Stimulated activated naive CD4-positive, alpha-beta T cell (primary cell): ENCODE measurements around the gene MUC5B.
"Not testable (repeated sequence)": the region's sequence is repeated elsewhere in the genome, so short reads cannot be mapped to it uniquely, and the experiment has no call there.

Experiments
- DNase-seq, 6 experiments: peaks; one replicate each; lab custom pipeline; 2025; lab: John Stamatoyannopoulos, UW

Gene MUC5B

DNA sequence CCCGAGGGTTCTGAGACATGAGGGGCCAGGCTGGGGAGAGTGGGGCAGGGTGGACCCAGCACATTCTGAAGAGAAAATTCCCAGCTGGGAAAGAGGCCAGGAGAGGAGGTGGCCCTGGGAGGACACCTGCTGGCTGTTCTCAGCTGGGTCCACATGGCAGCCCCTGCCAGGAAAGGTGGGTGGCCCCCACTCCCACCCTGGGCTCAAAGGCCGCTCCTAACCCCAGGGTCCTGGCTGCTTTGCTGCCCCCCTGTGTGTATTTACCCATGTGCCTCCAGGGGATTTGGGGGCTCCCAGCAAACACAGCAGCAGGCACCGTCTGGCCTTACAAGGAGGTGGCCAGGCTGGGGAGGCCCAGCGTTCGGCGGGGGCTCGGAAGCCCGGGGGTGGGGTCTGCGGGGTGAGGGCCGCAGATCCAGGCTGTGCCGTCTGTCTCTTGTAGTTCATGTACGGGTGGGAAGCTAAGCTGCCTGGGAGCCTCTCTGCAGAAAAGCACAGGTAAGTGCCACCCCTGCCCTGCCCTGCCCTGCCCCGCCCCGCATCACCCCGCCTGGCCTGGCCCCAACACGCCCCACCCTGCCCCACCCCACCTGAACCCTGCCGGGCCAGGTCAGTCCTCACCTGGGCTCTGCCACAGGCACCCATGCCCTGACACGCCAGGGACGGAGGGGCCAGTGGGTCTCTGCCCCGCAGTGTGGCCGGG, 10.6 kb downstream of the MUC5B start:
- no peak for DNase-seq

DNA sequence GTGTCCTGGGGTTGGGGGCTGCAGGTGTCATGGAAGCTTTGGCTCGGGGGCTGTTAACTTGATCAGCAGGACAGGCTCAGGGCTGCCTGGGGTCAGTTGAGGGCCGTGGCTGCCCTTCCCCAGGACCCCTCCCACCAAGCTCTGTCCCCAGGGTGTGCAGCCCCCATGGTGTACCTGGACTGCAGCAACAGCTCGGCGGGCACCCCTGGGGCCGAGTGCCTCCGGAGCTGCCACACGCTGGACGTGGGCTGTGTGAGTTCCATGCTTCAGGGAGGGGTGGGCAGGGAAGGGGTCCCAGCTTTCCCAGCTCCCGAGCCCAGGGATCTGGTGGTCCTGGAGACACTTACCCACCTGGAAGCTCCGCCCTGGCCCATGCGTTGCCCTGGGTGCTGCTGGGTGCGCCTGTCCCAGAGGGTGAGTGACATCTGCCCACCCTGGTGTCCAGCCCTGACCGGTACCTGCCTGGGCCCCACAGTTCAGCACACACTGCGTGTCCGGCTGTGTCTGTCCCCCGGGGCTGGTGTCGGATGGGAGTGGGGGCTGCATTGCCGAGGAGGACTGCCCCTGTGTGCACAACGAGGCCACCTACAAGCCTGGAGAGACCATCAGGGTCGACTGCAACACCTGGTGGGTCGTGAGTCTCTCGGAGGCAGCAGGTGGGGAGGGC, 11.3 kb downstream of the MUC5B start:
- no peak for DNase-seq

DNA sequence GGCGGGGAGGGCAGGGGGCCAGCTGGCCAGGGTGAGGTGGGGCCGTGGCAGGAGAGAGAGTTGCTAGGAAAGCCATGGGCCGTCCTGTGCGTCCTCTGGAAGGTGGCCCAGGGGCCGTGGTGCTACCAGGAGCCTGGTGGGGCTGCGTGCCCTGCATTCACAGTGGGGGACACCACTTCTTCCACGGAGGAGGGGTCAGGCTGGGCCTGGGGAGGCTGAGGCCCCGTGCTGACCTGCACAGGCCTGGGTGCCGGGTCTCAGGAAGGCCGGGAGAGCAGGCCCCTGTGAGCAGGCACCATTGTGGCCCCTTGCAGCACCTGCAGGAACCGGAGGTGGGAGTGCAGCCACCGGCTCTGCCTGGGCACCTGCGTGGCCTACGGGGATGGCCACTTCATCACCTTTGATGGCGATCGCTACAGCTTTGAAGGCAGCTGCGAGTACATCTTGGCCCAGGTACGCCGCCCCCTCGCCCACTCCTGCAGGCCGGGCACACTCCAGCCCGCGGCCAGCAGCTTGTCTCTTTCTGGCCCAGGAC, 12.0 kb downstream of the MUC5B start:
- DNase-seq: no peak

DNA sequence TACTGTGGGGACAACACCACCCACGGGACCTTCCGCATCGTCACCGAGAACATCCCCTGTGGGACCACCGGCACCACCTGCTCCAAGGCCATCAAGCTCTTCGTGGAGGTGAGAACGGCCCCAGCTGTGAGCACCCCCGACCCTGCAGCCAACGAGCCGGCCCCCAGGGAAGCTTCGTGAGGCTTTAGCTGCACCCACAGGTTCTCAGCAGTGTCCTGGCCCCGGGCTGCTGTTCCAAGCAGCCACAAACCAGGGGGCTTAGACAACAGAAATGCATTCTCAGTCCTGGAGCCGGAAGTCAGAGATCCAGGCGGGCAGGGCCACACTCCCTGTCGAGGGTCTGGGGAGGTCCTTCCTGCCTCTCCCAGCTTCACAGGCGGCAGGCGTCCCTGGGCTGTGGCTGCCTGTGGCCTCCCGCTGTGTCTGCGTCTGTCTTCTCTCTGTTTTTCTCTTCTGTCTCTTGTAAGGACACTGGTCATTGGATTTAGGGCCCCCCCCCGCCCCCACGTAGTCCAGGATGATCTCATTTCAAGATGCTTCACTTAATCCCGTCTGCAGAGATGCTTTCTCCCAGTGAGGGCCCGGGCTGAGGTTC, 12.5 kb downstream of the MUC5B start:
- DNase-seq: no peak

DNA sequence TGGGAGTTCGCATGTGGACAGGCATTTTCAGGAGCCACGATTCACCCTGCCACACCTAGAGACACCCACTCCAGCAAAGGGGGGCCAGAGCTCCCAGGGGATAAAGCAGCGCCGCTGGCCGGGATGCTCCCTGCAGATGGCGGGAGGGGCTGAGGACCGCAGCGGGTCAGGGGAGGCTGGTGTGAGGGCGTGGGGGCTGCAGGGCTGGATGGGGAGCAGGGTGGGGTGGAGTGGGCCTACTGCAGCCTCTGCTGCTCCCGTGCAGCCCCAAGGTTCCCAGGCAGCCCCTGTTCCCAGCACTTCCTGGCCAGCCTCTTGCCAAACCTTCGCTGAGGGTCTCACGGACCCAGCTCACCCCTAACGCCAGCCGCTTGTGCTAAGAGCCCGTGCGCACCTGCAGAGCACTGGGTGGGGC, 13.0 kb downstream of the MUC5B start:
- DNase-seq: no peak

DNA sequence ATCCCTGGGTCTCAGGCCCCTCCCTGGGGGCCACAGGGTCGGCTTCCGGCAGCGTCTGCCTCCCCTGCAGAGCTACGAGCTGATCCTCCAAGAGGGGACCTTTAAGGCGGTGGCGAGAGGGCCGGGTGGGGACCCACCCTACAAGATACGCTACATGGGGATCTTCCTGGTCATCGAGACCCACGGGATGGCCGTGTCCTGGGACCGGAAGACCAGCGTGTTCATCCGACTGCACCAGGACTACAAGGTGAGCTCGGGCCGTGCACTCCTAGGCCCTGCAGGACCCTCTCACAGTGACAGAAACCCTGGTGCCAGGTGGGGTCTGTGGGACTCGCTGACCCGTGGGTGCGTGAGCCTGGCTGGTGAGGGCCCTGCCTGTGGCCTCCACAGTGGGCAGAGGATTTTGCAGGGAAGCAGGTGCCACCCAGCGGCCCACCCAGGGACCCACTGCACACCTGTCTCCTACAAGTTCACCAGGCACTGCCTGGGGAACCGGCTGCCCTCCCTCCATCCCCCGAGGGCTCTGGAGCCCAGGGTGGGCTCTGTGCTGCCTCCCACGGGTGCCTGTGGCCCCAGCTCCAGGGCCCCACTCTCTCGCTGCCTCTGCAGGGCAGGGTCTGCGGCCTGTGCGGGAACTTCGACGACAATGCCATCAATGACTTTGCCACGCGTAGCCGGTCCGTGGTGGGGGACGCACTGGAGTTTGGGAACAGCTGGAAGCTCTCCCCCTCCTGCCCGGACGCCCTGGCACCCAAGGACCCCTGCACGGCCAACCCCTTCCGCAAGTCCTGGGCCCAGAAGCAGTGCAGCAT, 13.7 kb downstream of the MUC5B start:
- no peak for DNase-seq

DNA sequence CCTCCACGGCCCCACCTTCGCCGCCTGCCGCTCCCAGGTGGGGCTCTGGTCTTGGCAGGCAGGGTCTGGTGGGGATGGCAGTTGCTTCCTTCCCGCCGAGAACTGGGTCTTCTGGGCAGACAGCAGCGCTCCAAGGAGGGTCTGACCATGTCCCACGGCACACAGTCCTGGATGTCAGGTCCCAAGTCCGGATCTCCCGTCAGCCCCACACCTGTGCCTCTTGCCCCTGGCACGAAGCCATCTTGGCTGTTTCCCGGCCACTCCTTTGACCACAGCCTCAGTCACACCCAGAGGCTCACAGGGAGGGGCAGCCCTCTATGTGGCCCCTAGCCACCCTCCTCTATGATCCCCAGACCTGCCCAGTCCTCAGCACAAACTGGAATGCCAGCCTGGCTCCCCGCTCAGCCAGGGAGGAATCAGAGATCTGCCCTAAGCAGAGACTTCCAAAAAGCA, 14.3 kb downstream of the MUC5B start:
- DNase-seq: no peak

DNA sequence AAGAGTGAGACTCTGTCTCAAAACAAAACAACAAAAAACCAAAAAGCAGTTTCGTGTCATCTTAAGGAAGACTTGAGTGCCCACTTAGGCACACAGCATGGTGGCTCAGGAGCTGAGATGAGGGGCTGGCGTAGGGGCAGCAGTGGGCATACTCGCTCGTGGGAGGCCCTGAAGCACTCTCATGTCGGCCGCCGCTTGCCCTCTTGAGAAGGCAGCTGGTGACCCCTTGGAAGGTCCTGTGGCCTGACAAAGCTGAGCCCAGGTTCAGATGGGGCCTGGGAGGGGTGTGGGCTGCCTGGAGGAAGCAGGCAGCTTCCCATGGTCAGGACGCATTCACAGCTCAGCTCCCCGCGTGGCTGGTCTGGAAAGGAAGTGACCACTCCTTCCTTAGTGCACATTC, 15.0 kb downstream of the MUC5B start:
- DNase-seq: no peak

DNA sequence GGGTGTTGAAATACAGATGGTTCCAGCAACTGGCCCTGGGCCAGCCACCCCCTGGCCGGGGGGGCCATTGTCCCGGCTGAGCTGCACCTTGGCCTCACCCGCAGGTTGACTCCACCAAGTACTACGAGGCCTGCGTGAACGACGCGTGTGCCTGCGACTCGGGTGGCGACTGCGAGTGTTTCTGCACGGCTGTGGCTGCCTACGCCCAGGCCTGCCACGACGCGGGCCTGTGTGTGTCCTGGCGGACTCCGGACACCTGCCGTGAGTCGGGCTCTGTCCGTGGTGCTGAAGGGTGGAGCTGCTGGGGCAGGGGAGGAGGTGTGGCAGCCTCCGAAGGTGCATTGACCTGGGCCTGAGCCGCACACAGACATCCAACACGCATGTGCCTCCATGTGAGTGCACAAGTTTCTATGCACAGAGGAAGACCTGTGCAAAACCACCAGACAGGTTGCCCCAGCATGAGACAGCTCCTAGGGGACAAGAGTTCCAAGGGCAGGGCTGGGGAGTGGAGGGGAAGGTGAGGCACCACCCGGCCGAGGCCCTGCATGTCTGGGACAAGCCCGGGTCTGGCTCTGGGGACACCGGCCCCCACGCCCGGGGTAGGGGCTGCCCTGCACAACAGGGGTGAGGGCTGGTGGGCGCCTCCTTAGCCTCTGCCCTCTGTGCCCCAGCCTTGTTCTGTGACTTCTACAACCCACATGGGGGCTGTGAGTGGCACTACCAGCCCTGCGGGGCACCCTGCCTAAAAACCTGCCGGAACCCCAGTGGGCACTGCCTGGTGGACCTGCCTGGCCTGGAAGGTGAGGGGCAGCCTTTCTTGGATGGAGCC, 16.1 kb downstream of the MUC5B start:
- no peak for DNase-seq

DNA sequence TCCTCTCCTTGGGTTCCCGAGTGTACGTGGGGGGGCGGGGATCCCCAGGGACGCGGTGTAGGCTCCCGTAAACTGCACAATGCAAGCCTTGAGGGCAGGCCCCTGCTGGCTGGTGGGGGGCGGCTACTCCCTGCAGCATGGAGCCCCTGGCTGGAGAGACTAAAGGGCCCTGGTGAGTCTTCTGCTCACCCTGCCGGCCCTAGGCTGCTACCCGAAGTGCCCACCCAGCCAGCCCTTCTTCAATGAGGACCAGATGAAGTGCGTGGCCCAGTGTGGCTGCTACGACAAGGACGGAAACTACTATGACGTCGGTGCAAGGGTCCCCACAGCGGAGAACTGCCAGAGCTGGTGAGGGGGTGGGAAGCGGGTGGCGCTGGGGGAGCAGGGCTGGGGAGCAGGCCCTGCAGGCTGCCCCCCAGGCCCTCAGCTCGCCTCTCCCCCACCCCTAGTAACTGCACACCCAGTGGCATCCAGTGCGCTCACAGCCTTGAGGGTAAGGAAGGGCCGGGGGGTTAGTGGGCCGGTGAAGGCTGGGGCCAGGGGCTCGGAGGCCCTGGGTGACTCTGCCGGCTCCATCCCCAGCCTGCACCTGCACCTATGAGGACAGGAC, 16.8 kb downstream of the MUC5B start:
- DNase-seq: no peak

DNA sequence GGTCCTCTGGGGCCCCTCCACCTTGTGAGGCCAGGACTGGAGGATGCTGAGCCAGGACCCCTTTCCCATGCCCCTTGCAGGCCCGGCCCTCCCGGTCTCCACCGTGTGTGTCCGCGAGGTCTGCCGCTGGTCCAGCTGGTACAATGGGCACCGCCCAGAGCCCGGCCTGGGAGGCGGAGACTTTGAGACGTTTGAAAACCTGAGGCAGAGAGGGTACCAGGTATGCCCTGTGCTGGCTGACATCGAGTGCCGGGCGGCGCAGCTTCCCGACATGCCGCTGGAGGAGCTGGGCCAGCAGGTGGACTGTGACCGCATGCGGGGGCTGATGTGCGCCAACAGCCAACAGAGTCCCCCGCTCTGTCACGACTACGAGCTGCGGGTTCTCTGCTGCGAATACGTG, 17.9 kb downstream of the MUC5B start:
- no peak for DNase-seq

DNA sequence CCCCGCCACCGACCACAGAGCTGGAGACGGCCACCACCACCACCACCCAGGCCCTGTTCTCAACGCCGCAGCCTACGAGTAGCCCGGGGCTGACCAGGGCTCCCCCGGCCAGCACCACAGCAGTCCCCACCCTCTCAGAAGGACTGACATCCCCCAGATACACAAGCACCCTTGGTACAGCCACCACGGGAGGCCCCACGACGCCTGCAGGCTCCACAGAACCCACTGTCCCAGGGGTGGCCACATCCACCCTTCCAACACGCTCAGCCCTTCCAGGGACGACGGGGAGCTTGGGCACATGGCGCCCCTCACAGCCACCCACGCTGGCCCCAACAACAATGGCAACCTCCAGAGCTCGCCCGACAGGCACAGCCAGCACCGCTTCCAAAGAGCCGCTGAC, 18.8 kb downstream of the MUC5B start:
- no peak for DNase-seq

DNA sequence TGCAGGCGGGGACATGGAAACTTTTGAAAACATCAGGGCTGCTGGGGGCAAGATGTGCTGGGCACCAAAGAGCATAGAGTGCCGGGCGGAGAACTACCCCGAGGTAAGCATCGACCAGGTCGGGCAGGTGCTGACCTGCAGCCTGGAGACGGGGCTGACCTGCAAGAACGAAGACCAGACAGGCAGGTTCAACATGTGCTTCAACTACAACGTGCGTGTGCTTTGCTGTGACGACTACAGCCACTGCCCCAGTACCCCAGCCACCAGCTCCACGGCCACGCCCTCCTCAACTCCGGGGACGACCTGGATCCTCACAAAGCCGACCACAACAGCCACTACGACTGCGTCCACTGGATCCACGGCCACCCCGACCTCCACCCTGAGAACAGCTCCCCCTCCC, 19.4 kb downstream of the MUC5B start:
- DNase-seq: no peak

DNA sequence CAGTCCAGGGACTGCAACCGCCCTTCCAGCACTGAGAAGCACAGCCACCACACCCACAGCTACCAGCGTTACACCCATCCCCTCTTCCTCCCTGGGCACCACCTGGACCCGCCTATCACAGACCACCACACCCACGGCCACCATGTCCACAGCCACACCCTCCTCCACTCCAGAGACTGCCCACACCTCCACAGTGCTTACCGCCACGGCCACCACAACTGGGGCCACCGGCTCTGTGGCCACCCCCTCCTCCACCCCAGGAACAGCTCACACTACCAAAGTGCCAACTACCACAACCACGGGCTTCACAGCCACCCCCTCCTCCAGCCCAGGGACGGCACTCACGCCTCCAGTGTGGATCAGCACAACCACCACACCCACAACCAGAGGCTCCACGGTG, 19.9 kb downstream of the MUC5B start:
- not testable (repeated sequence) for DNase-seq

DNA sequence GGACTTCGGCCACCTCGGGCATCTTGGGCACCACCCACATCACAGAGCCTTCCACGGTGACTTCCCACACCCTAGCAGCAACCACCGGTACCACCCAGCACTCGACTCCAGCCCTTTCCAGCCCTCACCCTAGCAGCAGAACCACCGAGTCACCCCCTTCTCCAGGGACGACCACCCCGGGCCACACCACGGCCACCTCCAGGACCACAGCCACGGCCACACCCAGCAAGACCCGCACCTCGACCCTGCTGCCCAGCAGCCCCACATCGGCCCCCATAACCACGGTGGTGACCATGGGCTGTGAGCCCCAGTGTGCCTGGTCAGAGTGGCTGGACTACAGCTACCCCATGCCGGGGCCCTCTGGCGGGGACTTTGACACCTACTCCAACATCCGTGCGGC, 20.7 kb downstream of the MUC5B start:
- not testable (repeated sequence) for DNase-seq

DNA sequence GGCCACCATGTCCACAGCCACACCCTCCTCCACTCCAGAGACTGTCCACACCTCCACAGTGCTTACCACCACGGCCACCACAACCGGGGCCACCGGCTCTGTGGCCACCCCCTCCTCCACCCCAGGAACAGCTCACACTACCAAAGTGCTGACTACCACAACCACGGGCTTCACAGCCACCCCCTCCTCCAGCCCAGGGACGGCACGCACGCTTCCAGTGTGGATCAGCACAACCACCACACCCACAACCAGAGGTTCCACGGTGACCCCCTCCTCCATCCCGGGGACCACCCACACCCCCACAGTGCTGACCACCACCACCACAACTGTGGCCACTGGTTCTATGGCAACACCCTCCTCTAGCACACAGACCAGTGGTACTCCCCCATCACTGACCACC, 21.7 kb downstream of the MUC5B start:
- not testable (repeated sequence) for DNase-seq

DNA sequence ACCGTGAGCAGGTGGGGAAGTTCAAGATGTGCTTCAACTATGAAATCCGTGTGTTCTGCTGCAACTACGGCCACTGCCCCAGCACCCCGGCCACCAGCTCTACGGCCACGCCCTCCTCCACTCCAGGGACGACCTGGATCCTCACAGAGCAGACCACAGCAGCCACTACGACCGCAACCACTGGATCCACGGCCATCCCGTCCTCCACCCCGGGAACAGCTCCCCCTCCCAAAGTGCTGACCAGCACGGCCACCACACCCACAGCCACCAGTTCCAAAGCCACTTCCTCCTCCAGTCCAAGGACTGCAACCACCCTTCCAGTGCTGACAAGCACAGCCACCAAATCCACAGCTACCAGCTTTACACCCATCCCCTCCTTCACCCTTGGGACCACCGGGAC, 22.9 kb downstream of the MUC5B start:
- DNase-seq: not testable (repeated sequence)

DNA sequence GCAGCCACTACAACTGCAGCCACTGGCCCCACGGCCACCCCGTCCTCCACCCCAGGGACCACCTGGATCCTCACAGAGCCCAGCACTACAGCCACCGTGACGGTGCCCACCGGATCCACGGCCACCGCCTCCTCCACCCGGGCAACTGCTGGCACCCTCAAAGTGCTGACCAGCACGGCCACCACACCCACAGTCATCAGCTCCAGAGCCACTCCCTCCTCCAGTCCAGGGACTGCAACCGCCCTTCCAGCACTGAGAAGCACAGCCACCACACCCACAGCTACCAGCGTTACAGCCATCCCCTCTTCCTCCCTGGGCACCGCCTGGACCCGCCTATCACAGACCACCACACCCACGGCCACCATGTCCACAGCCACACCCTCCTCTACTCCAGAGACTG, 23.4 kb downstream of the MUC5B start:
- DNase-seq: not testable (repeated sequence)

DNA sequence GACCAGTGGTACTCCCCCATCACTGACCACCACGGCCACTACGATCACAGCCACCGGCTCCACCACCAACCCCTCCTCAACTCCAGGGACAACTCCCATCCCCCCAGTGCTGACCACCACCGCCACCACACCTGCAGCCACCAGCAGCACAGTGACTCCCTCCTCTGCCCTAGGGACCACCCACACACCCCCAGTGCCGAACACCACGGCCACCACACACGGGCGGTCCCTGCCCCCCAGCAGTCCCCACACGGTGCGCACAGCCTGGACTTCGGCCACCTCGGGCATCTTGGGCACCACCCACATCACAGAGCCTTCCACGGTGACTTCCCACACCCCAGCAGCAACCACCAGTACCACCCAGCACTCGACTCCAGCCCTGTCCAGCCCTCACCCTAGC, 24.2 kb downstream of the MUC5B start:
- not testable (repeated sequence) for DNase-seq

DNA sequence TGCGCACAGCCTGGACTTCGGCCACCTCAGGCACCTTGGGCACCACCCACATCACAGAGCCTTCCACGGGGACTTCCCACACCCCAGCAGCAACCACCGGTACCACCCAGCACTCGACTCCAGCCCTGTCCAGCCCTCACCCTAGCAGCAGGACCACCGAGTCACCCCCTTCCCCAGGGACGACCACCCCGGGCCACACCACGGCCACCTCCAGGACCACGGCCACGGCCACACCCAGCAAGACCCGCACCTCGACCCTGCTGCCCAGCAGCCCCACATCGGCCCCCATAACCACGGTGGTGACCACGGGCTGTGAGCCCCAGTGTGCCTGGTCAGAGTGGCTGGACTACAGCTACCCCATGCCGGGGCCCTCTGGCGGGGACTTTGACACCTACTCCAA, 26.1 kb downstream of the MUC5B start:
- not testable (repeated sequence) for DNase-seq

DNA sequence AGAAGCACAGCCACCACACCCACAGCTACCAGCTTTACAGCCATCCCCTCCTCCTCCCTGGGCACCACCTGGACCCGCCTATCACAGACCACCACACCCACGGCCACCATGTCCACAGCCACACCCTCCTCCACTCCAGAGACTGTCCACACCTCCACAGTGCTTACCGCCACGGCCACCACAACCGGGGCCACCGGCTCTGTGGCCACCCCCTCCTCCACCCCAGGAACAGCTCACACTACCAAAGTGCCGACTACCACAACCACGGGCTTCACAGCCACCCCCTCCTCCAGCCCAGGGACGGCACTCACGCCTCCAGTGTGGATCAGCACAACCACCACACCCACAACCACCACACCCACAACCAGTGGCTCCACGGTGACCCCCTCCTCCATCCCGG, 27.5 kb downstream of the MUC5B start:
- not testable (repeated sequence) for DNase-seq
